Measurements from ENCODE around the gene RNF31. TPM values are rescaled to one million over a fixed set of nuclear protein-coding genes. Genes with fewer than 3 reads are reported as not detected.

Gene RNF31
- total and polyA plus RNA-seq, 2 donors (not counting 3 experiments of a cell fraction or from before 2014, with no cell fraction given), result 32.3 to 69.7 TPM

DNA sequence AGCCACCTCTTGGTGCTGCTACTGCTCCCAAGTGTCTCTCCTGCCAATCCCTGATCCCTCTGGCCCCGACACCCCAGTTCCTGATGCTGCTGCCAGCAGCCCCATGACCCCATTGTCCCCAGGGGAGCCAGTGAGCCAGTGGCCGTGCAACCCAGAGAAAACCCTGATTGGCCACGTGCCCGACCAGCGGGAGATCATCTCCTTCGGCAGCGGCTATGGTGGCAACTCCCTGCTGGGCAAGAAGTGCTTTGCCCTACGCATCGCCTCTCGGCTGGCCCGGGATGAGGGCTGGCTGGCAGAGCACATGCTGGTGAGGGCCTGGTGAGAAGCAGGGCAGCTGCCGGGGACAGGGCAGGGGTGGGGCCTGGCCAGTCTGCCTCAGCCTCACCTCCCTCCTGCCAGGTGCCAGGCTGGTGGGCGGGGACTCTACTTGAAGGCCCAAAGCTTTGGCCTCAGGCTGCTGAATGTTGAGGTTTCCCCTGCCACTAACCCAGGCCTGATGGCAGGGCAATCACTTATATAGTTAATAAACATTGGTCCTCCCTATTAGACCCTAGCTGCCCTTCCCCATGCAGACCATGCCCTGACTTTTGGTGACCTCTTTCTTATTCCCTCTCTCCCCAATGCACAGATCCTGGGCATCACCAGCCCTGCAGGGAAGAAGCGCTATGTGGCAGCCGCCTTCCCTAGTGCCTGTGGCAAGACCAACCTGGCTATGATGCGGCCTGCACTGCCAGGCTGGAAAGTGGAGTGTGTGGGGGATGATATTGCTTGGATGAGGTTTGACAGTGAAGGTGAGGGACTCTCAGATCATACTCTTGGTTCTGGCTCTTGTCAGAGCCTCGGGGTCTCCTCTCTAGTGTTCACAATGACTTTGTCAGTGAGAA is 48.1 kb upstream of the RNF31 start:
- Histone ChIP-seq H3K9me3 (replicated peaks; ENCODE audit: control insufficient read depth, insufficient read depth, low read length) (no peaks in the 10 kb centered on the region), H3K36me3 (ENCODE audit: control insufficient read depth in 2 of 2, extremely low read depth in 1 of 2, insufficient read depth in 2 of 2, low read length in 2 of 2) (peaks cover 0 to 2% of the 10 kb centered on the region in 2 experiments), H3K9ac (replicated peaks; ENCODE audit: extremely low read depth, insufficient read depth, low read length) (no peak overlapping the region), H3K9me1 (replicated peaks; ENCODE audit: control insufficient read depth, extremely low read depth, insufficient read depth, low read length) (no peaks in the 10 kb centered on the region), H3K27me3 (ENCODE audit: control insufficient read depth in 2 of 2, insufficient read depth in 2 of 2, low read length in 2 of 2) (no peaks in the 10 kb centered on the region), H3K4me3 (replicated peaks in 1 of 3; ENCODE audit: insufficient read depth in 1 of 3, low read depth in 1 of 3, low read length in 3 of 3) (no peak overlapping the region), H4K20me1 (replicated peaks; ENCODE audit: control insufficient read depth, extremely low read depth, insufficient read depth, low read length) (no peaks in the 10 kb centered on the region), H3K4me2 (ENCODE audit: insufficient read depth, low read length) (no peak overlapping the region), H3K27ac (ENCODE audit: insufficient read depth, low read depth, low read length) (no peak overlapping the region), H3K4me1 (ENCODE audit: control insufficient read depth, extremely low read depth, insufficient read depth, low read length) (peaks cover 9% of the 10 kb centered on the region), H2AFZ (ENCODE audit: low read depth, low read length) (no peak overlapping the region), H3K79me2 (ENCODE audit: control insufficient read depth, insufficient read depth, low read length) (peaks cover 4% of the 10 kb centered on the region)
- intact Hi-C loops (cut with micrococcal nuclease) (no loop called here), dilution Hi-C loops (cut with MboI; ENCODE audit: extremely low pct_ligation_motif_present, low sequenced_read_pairs) (no loop called here)
- CTCF ChIA-PET, result interaction anchor here (9.6 to 11.7 kb wide), 2 partner anchors 10 to 43 kb away, joined by 126 to 420 read pairs; no protein-coding TSS in a partner anchor
- POLR2A ChIA-PET, result no interaction called here
- BruUV-seq (replicated peaks), result no TSS peak
- DNase-seq (ENCODE audit: low read depth, low spot score), result no peak
- TF ChIP-seq JUN (IDR thresholded peaks at IDR 0.05; ENCODE audit: borderline replicate concordance, insufficient read depth, insufficient read length, low read depth), result no peak
- no peak for TF ChIP-seq FOS (IDR thresholded peaks at IDR 0.05; ENCODE audit: borderline replicate concordance, insufficient read depth, low read length)
- no peak for TF ChIP-seq MYC (IDR thresholded peaks at IDR 0.05; ENCODE audit: low read depth, low read length)
- TF ChIP-seq, protein P1, sequence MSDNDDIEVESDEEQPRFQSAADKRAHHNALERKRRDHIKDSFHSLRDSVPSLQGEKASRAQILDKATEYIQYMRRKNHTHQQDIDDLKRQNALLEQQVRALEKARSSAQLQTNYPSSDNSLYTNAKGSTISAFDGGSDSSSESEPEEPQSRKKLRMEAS (IDR thresholded peaks at IDR 0.05; ENCODE audit: insufficient read depth, insufficient read length), result no peak
- no peak for TF ChIP-seq EZH2 (IDR thresholded peaks at IDR 0.05; ENCODE audit: borderline replicate concordance, low read depth, low read length, severe bottlenecking)
- TF ChIP-seq, protein P2, sequence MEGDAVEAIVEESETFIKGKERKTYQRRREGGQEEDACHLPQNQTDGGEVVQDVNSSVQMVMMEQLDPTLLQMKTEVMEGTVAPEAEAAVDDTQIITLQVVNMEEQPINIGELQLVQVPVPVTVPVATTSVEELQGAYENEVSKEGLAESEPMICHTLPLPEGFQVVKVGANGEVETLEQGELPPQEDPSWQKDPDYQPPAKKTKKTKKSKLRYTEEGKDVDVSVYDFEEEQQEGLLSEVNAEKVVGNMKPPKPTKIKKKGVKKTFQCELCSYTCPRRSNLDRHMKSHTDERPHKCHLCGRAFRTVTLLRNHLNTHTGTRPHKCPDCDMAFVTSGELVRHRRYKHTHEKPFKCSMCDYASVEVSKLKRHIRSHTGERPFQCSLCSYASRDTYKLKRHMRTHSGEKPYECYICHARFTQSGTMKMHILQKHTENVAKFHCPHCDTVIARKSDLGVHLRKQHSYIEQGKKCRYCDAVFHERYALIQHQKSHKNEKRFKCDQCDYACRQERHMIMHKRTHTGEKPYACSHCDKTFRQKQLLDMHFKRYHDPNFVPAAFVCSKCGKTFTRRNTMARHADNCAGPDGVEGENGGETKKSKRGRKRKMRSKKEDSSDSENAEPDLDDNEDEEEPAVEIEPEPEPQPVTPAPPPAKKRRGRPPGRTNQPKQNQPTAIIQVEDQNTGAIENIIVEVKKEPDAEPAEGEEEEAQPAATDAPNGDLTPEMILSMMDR (IDR thresholded peaks at IDR 0.05; ENCODE audit: extremely low read depth in 1 of 2, insufficient read depth in 1 of 2, low read depth in 1 of 2, low read length in 2 of 2), result no peak
- TF ChIP-seq POLR2A (IDR thresholded peaks at IDR 0.05; ENCODE audit: low read depth, low read length), result no peak
- TF ChIP-seq POLR2AphosphoS5 (IDR thresholded peaks at IDR 0.05; ENCODE audit: insufficient read depth, low read depth, low read length), result no peak
- no peak for TF ChIP-seq GATA2 (IDR thresholded peaks at IDR 0.05; ENCODE audit: insufficient read depth, insufficient read length, low read depth, low read length)
- no peak for FAIRE-seq
